Type B pancreatic cell (in vitro differentiated cells): ENCODE data around the gene TCF25. TPM values are rescaled to one million over a fixed set of nuclear protein-coding genes. Genes with fewer than 3 reads are reported as not detected.
"Not testable (repeated sequence)": the region's sequence is repeated elsewhere in the genome, so short reads cannot be mapped to it uniquely, and the experiment has no call there.

Experiments
- DNase-seq: peaks from one replicate; pipeline ENCODE4 v3.0.0; 2021; ENCODE audit warnings: mixed read lengths; ENCODE audit not compliant: unreplicated experiment; ENCODE audit errors: extremely low spot score
- H3K27ac Mint-ChIP-seq: 2 replicates; pipeline ENCODE4 v1.8.0; 2021; ENCODE audit warnings: mild to moderate bottlenecking, mixed read lengths
- H3K27me3 Mint-ChIP-seq: 2 replicates; pipeline ENCODE4 v1.8.0; 2021; ENCODE audit warnings: mixed read lengths
- H3K36me3 Mint-ChIP-seq: 2 replicates; pipeline ENCODE4 v1.8.0; 2021; ENCODE audit warnings: mixed read lengths
- H3K4me1 Mint-ChIP-seq: one replicate; pipeline ENCODE4 v1.8.0; 2021; ENCODE audit warnings: mixed read lengths; ENCODE audit not compliant: unreplicated experiment
- H3K4me3 Mint-ChIP-seq: 2 replicates; pipeline ENCODE4 v1.8.0; 2021; ENCODE audit warnings: mild to moderate bottlenecking, mixed read lengths
- H3K9me3 Mint-ChIP-seq: 2 replicates; pipeline ENCODE4 v1.8.0; 2021; ENCODE audit warnings: mixed read lengths
- total RNA-seq: library from RNA; stranded (reverse); gene quantifications from 2 replicates; pipeline ENCODE4 v1.2.1, GENCODE V29; 2021; ENCODE audit warnings: low replicate concordance
- TF ChIP-seq, protein P1 (sequence below): fragments of 200-600 bp; sonication (generic); conservative IDR thresholded peaks from 2 replicates; pipeline ENCODE4 v1.5.0; 2021; ENCODE audit warnings: antibody characterized with exemption, mild to moderate bottlenecking

Gene TCF25
- total RNA-seq, 1 donor from 2014 or later: 184 TPM

DNA sequence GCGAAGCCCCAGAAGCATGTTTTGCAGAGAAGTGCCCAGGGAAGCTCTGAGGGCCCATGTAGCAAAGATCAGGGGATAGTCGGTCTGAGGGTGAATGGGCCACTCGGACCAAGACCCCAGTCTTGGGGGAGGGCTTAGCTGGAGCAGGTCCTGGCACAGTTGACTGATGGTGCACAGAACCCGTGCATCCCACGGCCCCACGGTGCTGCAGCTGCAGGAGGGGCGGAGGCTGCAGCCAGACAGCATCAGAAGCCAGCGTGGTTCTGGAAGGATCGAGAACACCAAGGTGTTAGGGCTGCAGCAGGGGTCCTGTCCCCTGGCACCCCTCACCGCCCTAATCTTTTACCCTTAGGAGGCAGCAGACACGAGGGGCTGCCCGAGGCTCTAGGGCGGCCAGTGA is 38.8 kb downstream of the TCF25 start:
- no peaks in the 10 kb centered on the region for H3K4me1 Mint-ChIP-seq
- H3K36me3 Mint-ChIP-seq: peaks cover 3% of the 10 kb centered on the region
- no peaks in the 10 kb centered on the region for H3K27me3 Mint-ChIP-seq
- DNase-seq: no peak
- H3K9me3 Mint-ChIP-seq: no peaks in the 10 kb centered on the region
- TF ChIP-seq, protein P1, sequence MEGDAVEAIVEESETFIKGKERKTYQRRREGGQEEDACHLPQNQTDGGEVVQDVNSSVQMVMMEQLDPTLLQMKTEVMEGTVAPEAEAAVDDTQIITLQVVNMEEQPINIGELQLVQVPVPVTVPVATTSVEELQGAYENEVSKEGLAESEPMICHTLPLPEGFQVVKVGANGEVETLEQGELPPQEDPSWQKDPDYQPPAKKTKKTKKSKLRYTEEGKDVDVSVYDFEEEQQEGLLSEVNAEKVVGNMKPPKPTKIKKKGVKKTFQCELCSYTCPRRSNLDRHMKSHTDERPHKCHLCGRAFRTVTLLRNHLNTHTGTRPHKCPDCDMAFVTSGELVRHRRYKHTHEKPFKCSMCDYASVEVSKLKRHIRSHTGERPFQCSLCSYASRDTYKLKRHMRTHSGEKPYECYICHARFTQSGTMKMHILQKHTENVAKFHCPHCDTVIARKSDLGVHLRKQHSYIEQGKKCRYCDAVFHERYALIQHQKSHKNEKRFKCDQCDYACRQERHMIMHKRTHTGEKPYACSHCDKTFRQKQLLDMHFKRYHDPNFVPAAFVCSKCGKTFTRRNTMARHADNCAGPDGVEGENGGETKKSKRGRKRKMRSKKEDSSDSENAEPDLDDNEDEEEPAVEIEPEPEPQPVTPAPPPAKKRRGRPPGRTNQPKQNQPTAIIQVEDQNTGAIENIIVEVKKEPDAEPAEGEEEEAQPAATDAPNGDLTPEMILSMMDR: no peak
- H3K4me3 Mint-ChIP-seq: no peak overlapping the region
- H3K27ac Mint-ChIP-seq: no peak overlapping the region

DNA sequence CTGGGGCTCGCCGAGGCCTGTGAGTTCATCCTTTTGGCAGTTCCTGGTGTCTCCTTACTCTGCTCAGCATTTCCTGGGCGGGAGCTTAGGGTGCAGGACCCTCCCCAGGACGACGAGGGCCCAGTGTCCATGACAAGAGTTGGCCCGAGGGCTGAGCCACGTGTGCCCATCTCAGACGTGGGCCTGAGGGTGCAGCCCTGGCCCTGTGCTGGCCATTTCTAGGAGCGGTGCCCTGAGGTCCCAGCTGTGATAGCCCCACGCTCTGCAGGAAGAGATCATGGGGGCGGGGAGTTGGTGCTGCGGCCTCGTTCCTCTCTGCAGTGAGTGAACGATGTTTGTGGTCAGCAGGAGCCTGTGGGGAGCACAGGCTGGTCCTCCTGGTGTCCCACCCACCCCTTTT is 39.2 kb downstream of the TCF25 start:
- Mint-ChIP-seq H3K27ac (no peak overlapping the region), H3K4me3 (no peak overlapping the region), H3K36me3 (peaks cover 3% of the 10 kb centered on the region), H3K4me1 (no peaks in the 10 kb centered on the region), H3K27me3 (no peaks in the 10 kb centered on the region), H3K9me3 (no peaks in the 10 kb centered on the region)
- TF ChIP-seq, protein P1: no peak
- no peak for DNase-seq

DNA sequence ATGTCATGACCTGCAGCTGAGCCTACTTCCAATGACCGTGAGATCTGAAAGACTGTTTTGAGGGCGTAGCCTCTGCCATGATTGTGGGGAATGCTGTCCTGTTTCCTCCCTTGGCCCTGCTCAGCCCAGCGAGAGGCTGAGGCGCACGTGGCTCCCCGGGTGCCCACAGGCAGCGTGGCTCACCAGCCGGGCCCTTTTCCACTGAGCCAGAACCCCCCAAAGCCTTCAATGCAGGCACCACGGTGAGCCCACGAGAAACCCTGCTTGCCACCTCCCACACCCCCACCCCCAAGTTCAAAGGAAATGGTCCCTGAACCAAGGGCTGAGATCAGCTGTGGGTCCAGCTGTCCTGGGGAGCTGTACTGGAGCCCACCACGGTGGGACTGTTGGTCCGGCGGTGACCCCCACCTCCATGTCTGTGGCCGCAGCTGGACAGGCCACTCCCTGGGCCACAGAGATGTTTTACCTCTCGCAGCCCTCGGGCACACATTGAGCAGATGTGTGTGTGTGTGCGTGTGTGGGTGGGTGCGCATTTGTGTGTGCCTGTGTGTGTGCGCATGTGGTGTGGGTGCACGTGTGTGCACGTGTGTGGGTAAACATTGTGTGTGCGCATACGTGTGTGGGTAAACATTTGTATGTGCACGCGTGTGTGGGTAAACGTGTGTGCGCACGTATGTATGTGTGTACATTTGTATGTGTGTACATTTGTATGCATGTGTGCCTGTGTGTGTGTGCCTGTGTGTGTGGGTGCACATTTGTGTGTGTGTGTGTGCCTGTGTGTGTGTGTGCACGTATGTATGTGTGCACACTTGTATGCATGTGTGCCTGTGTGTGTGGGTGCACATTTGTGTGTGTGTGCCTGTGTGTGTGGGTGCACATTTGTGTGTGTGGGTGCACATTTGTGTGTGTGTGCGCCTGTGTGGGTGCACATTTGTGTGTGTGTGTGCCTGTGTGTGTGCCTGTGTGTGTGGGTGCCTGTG is 40.3 kb downstream of the TCF25 start:
- H3K36me3 Mint-ChIP-seq: peaks cover 3% of the 10 kb centered on the region
- DNase-seq: no peak
- no peak overlapping the region for H3K4me3 Mint-ChIP-seq
- TF ChIP-seq, protein P1: no peak
- H3K9me3 Mint-ChIP-seq: no peaks in the 10 kb centered on the region
- no peaks in the 10 kb centered on the region for H3K4me1 Mint-ChIP-seq
- H3K27ac Mint-ChIP-seq: no peak overlapping the region
- peaks cover 2% of the 10 kb centered on the region for H3K27me3 Mint-ChIP-seq

DNA sequence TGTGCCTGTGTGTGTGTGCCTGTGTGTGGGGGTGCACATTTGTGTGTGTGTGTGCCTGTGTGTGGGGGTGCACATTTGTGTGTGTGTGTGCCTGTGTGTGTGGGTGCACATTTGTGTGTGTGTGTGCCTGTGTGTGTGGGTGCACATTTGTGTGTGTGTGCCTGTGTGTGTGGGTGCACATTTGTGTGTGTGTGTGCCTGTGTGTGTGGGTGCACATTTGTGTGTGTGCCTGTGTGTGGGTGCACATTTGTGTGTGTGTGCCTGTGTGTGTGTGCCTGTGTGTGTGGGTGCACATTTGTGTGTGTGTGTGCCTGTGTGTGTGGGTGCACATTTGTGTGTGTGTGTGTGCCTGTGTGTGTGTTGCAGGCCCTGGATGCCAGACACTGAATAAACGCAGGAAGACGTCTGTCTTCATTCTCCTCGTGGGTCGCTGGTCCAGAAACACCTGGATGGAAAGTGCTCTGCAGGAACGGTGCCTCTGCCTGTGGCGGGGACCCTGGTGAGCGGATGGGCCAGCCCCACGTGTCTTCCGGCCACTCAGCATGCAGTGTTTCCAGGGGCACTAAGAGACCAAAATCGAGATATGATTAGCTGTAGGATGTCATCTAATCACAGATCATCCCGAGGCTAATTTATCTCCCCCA is 41.4 kb downstream of the TCF25 start:
- not testable (repeated sequence) for H3K4me3 Mint-ChIP-seq, H3K27me3 Mint-ChIP-seq, H3K4me1 Mint-ChIP-seq, H3K27ac Mint-ChIP-seq, DNase-seq, H3K9me3 Mint-ChIP-seq, H3K36me3 Mint-ChIP-seq

DNA sequence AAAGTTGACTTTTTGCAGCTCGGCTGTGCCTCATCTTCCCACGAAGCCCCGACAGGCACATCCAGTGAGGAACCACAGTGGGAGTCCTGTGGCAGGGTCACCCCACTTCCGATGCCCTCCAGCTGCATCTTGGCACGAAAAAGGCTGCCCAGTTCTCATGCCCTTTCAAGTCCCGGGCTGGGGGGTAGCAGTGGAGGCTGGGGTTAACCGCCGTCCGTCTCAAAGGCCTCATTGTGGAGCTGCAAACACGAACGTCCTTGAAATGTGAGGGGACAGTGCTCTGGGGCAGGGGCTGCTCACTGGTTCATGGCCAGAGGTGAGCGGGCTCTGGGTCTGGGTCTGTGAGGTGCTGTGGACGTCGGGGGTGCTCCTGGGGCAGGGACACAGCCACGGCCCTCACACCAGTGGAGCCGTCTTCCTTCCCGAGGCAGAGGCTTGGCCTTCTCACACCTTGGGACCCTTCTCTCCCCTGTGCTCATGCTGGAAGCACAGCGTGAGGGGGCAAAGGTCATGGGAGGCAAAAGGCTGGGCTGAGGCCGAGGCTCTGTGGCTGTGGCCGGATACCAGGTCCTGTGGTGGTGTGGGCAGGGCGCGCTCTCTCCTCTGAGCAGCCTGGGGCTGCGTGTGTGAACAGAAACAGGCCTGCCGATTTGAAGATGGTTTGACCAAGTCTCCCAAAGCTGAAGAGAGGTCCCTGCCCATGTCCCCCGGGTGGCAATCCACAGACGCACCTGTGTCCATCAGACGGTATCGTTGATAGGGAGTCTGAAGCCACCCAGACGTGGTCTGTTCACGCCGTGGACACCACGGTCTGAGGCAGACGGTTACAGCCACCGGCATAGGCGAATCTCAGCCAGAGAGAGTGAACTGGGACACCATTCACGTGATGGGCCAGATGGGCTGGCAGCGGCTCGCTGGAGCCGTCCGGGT is 42.2 kb downstream of the TCF25 start:
- Mint-ChIP-seq H3K4me1 (no peaks in the 10 kb centered on the region), H3K27me3 (peaks cover 13% of the 10 kb centered on the region), H3K36me3 (peaks cover 3% of the 10 kb centered on the region), H3K4me3 (no peak overlapping the region), H3K27ac (no peak overlapping the region), H3K9me3 (no peaks in the 10 kb centered on the region)
- DNase-seq: no peak
- TF ChIP-seq, protein P1: no peak
